ENCODE measurements around the gene RAPGEF6. TPM values are rescaled to one million over a fixed set of nuclear protein-coding genes. Genes with fewer than 3 reads are reported as not detected.

Gene RAPGEF6
- total RNA-seq, 3 donors from 2014 or later (not counting 1 experiment from before 2014, with no cell fraction given), result 30.1 to 61.0 (median 42.1) TPM

GRCh38 chr5:131644822-131645221 is 9.8 kb upstream of the RAPGEF6 start:
- Histone ChIP-seq H3K36me3 (ENCODE audit: control insufficient read depth, insufficient read depth, low read length) (peaks cover 27% of the 10 kb centered on the region), H3K27me3 (ENCODE audit: control insufficient read depth, insufficient read depth, low read length) (no peaks in the 10 kb centered on the region), H3K9me3 (ENCODE audit: control insufficient read depth, insufficient read depth, low read length) (no peaks in the 10 kb centered on the region), H3K4me3 (ENCODE audit: low read length) (no peak overlapping the region), H3K4me1 (ENCODE audit: control insufficient read depth, insufficient read depth, low read length) (no peaks in the 10 kb centered on the region), H3K27ac (ENCODE audit: low read length) (no peak overlapping the region)
- Mint-ChIP-seq H3K27me3 (ENCODE audit: low read depth in 2 of 2) (no peaks in the 10 kb centered on the region), H3K4me3 (no peak overlapping the region), H3K27ac (no peak overlapping the region), H3K36me3 (peaks cover 4% of the 10 kb centered on the region), H3K4me1 (peaks cover 5 to 8% of the 10 kb centered on the region in 2 donors), H3K9me3 (no peaks in the 10 kb centered on the region)
- ATAC-seq, result no peak
- TF ChIP-seq CTCF (IDR thresholded peaks at IDR 0.05), result no peak
- WGBS (ENCODE audit: insufficient coverage), result 88% methylated on average over 7 of the region's 7 CpGs
- intact Hi-C loops (cut with micrococcal nuclease), result no loop called here
- DNase-seq, result no peak

DNA sequence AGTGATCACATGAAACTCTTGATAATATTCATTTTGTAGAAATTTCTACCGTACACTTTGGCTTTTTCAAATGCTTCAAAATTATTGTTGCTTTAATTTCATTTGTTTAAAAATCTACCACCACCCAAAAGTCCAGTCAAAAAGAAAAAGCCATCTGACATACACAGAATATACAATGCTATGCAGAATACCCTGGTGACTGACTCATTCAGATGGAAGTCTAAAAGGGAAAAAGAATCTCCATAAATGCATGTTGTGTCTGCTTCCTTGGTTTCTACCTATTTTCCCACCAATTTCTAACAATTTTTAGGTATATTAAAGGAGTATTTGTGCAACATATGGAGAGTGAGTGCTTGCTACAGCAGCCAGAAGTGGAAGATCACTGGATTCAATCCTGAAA is 9.3 kb upstream of the RAPGEF6 start:
- intact Hi-C loops (cut with micrococcal nuclease), result no loop called here
- 100% methylated on average over 1 of the region's 1 CpG for WGBS (ENCODE audit: insufficient coverage)
- Mint-ChIP-seq H3K36me3 (no peaks in the 10 kb centered on the region), H3K4me3 (no peak overlapping the region), H3K27ac (no peak overlapping the region), H3K4me1 (peaks cover 5 to 12% of the 10 kb centered on the region in 2 donors), H3K27me3 (ENCODE audit: low read depth in 2 of 2) (no peaks in the 10 kb centered on the region), H3K9me3 (no peaks in the 10 kb centered on the region)
- ATAC-seq, result no peak
- no peaks in the 10 kb centered on the region for H3K9me3 ChIP-seq (ENCODE audit: control insufficient read depth, insufficient read depth, low read length)
- no peak for DNase-seq
- H3K4me3 ChIP-seq (ENCODE audit: low read length), result no peak overlapping the region
- peaks cover 22% of the 10 kb centered on the region for H3K36me3 ChIP-seq (ENCODE audit: control insufficient read depth, insufficient read depth, low read length)
- no peaks in the 10 kb centered on the region for H3K4me1 ChIP-seq (ENCODE audit: control insufficient read depth, insufficient read depth, low read length)
- no peak overlapping the region for H3K27ac ChIP-seq (ENCODE audit: low read length)
- no peak for TF ChIP-seq CTCF (IDR thresholded peaks at IDR 0.05)
- H3K27me3 ChIP-seq (ENCODE audit: control insufficient read depth, insufficient read depth, low read length), result no peaks in the 10 kb centered on the region

- H3K4me3 Mint-ChIP-seq, result no peak overlapping the region
- DNase-seq, result no peak
- no peak overlapping the region for H3K27ac ChIP-seq (ENCODE audit: low read length)
- no peak overlapping the region for H3K27ac Mint-ChIP-seq
- WGBS (ENCODE audit: insufficient coverage), result no CpG with 5 or more reads among the region's 1 CpG
- peaks cover 7 to 15% of the 10 kb centered on the region in 2 donors for H3K4me1 Mint-ChIP-seq
- H3K4me1 ChIP-seq (ENCODE audit: control insufficient read depth, insufficient read depth, low read length), result no peaks in the 10 kb centered on the region
- no peak for ATAC-seq
- no peak for TF ChIP-seq CTCF (IDR thresholded peaks at IDR 0.05)
- intact Hi-C loops (cut with micrococcal nuclease), result no loop called here
- H3K9me3 ChIP-seq (ENCODE audit: control insufficient read depth, insufficient read depth, low read length), result no peaks in the 10 kb centered on the region
- H3K4me3 ChIP-seq (ENCODE audit: low read length), result no peak overlapping the region
- no peaks in the 10 kb centered on the region for H3K27me3 Mint-ChIP-seq (ENCODE audit: low read depth in 2 of 2)
- no peaks in the 10 kb centered on the region for H3K27me3 ChIP-seq (ENCODE audit: control insufficient read depth, insufficient read depth, low read length)
- H3K36me3 Mint-ChIP-seq, result no peaks in the 10 kb centered on the region
- H3K9me3 Mint-ChIP-seq, result no peaks in the 10 kb centered on the region
- H3K36me3 ChIP-seq (ENCODE audit: control insufficient read depth, insufficient read depth, low read length), result peaks cover 16% of the 10 kb centered on the region
These were observed 6.5 kb upstream of the RAPGEF6 start for GRCh38 chr5:131641494-131641893.
